Kidney (tissue), 14 donors: Measurements from ENCODE around the gene PRSS16. TPM values are rescaled to one million over a fixed set of nuclear protein-coding genes. Genes with fewer than 3 reads are reported as not detected.

ENCODE experiments used
- DNase-seq, 5 donors: peaks; one replicate each; pipeline ENCODE4 v3.0.0-alpha.2; 2013 to 2020
- FAIRE-seq: peaks from 2 replicates; lab custom pipeline; 2012; peaks lifted over from hg19 to GRCh38; lab: Jason Lieb, UNC
- H3K27ac ChIP-seq, 2 donors: one replicate each; pipeline ENCODE4 v1.7.0; 2013; ENCODE audit warnings: low read depth in 2 of 2, low read length in 2 of 2, inconsistent platforms in 1 of 2
- H3K27me3 ChIP-seq: one replicate; pipeline ENCODE4 v1.7.1; 2013; ENCODE audit warnings: low read length, inconsistent platforms; ENCODE audit not compliant: control insufficient read depth, insufficient read depth
- H3K36me3 ChIP-seq, 3 donors: one replicate each; pipeline versions ENCODE4 v1.7.0 to v1.7.1; 2013; ENCODE audit warnings: low read length in 3 of 3, control low read depth in 1 of 3, inconsistent platforms in 1 of 3; ENCODE audit not compliant: insufficient read depth in 3 of 3, control insufficient read depth in 2 of 3
- H3K4me1 ChIP-seq, 3 donors: one replicate each; pipeline versions ENCODE4 v1.7.0 to v1.7.1; 2013; ENCODE audit warnings: low read length in 3 of 3, inconsistent platforms in 1 of 3, low read depth in 1 of 3; ENCODE audit not compliant: control insufficient read depth in 2 of 3, insufficient read depth in 2 of 3
- H3K4me3 ChIP-seq, 3 donors: one replicate each; pipeline versions ENCODE4 v1.7.0 to v1.8.1; 2013; ENCODE audit warnings: low read length in 3 of 3, control low read depth in 1 of 3, inconsistent platforms in 1 of 3
- H3K9ac ChIP-seq, 3 donors: one replicate each; pipeline versions ENCODE4 v1.7.0 to v1.7.1; 2013; ENCODE audit warnings: low read length in 3 of 3, control low read depth in 1 of 3, inconsistent platforms in 1 of 3
- H3K9me3 ChIP-seq, 3 donors: one replicate each; pipeline versions ENCODE4 v1.7.0 to v1.7.1; 2013; ENCODE audit warnings: low read length in 3 of 3, control low read depth in 1 of 3, inconsistent platforms in 1 of 3; ENCODE audit not compliant: control insufficient read depth in 2 of 3, insufficient read depth in 1 of 3
- CTCF ChIP-seq: IDR thresholded peaks from 3 replicates; pipeline ENCODE4 v1.5.1; 2012; ENCODE audit warnings: mild to moderate bottlenecking, moderate library complexity, borderline replicate concordance; ENCODE audit not compliant: insufficient read depth; ENCODE audit errors: extremely low read depth
- intact Hi-C: fragments of 100-400 bp; cut with DNase I; formaldehyde crosslinking; loops from one replicate; pipeline ENCODE4 v1.11.1; 2022
- polyA plus RNA-seq: library from polyadenylated mRNA; stranded (reverse); fragments of 350-450 nt; fragmentation: Illumina TruSeq; extraction: RNeasy Lipid Tissue Mini Kit (QIAGEN cat#74804); gene quantifications from one replicate; pipeline ENCODE4 v1.2.3, GENCODE V29; 2014; ENCODE audit warnings: low read depth, low replicate concordance; ENCODE audit not compliant: insufficient read depth
- total RNA-seq: library from RNA; stranded (reverse); fragmentation: NEBNext Ultra II Directional; extraction: Animal tissue kit (Norgen Biotek cat#: 25700); gene quantifications from one replicate; pipeline ENCODE4 v1.2.1, GENCODE V29; 2021
- donor health status: control.
- donor health status: control.
- donor health status: control.
- donor health status: control.
- donor health status: control.
- donor health status: DM: yes; HTN: yes; CAD: no.
- donor health status: Normal renal cell carcinoma (clear cell type).

Gene PRSS16
- total and polyA plus RNA-seq, 2 donors from 2014 or later: 5.1 to 11.2 TPM

GRCh38 chr6:27241443-27241842 lies 6.1 kb upstream of the PRSS16 start:
- DNase-seq (no peak), FAIRE-seq (no peak)
- no peaks in the 10 kb centered on the region for H3K36me3 ChIP-seq
- H3K27me3 ChIP-seq: peaks cover 49% of the 10 kb centered on the region
- intact Hi-C loops: no loop called here
- H3K4me1 ChIP-seq: no peaks in the 10 kb centered on the region
- no peaks in the 10 kb centered on the region for H3K9me3 ChIP-seq
- no peak overlapping the region for H3K27ac ChIP-seq
- no peak overlapping the region for H3K9ac ChIP-seq
- no peak for TF ChIP-seq CTCF
- H3K4me3 ChIP-seq: no peak overlapping the region

GRCh38 chr6:27242589-27243265 lies 4.8 kb upstream of the PRSS16 start:
- Histone ChIP-seq H3K4me3 (no peak overlapping the region), H3K4me1 (no peaks in the 10 kb centered on the region), H3K9me3 (no peaks in the 10 kb centered on the region), H3K27me3 (peaks cover 47% of the 10 kb centered on the region), H3K9ac (no peak overlapping the region), H3K27ac (no peak overlapping the region), H3K36me3 (no peaks in the 10 kb centered on the region)
- FAIRE-seq (no peak), DNase-seq (no peak)
- no peak for TF ChIP-seq CTCF
- intact Hi-C loops: no loop called here

GRCh38 chr6:27248783-27249182 lies 1.3 kb downstream of the PRSS16 start:
- TF ChIP-seq CTCF: no peak
- intact Hi-C loops: no loop called here
- Histone ChIP-seq H3K27me3 (peaks cover 52% of the 10 kb centered on the region), H3K9me3 (no peaks in the 10 kb centered on the region), H3K4me3 (no peak overlapping the region), H3K36me3 (no peaks in the 10 kb centered on the region), H3K9ac (no peak overlapping the region), H3K4me1 (peaks cover 0 to 6% (median 0%) of the 10 kb centered on the region in 3 donors), H3K27ac (no peak overlapping the region)
- FAIRE-seq: no peak
- no peak for DNase-seq
